B cell (primary cell): Measurements from ENCODE around the gene NOC2L. TPM values are rescaled to one million over a fixed set of nuclear protein-coding genes. Genes with fewer than 3 reads are reported as not detected.

Experiments used
- ATAC-seq: fragments of 200-7000 bp; cut with Tn5 transposase; one replicate; pipeline ENCODE4 v1.10.0; 2021; ENCODE audit warnings: low read depth, mild to moderate bottlenecking, moderate number of reproducible peaks, moderate library complexity
- CTCF ChIA-PET: fragments of 350-600 bp; sonication (Branson Sonifier 250); formaldehyde crosslinking; loops from one replicate; lab custom pipeline; 2021; ENCODE audit warnings: antibody characterized with exemption, inconsistent platforms; lab: Charles Lee
- POLR2A ChIA-PET: fragments of 350-600 bp; sonication (Branson Sonifier 250); formaldehyde crosslinking; loops from one replicate; lab custom pipeline; 2021; ENCODE audit warnings: antibody characterized with exemption; lab: Charles Lee
- DNase-seq: peaks from one replicate; pipeline ENCODE4 v3.0.0; 2013
- H2AFZ ChIP-seq: 2 replicates; pipeline ENCODE4 v1.6.1; 2012; ENCODE audit warnings: mild to moderate bottlenecking, low read depth, low read length; ENCODE audit not compliant: insufficient read depth, poor library complexity, severe bottlenecking
- H3K27ac ChIP-seq, 2 donors: 1 replicate in 1 of 2; 2 replicates in 1 of 2; pipeline ENCODE4 v1.5.1; 2012 to 2013; ENCODE audit warnings: low read length in 2 of 2, mild to moderate bottlenecking in 2 of 2, moderate library complexity in 1 of 2
- H3K27me3 ChIP-seq, 4 experiments: fragments of 200-600 bp in 1 of 4; sonication (generic) in 1 of 4; replicated peaks in 1 of 4; 1 replicate in 2 of 4; 2 replicates in 2 of 4; pipeline versions ENCODE4 v1.6.1 to v1.7.0; 2013 to 2016; ENCODE audit warnings: low read length in 3 of 4, mild to moderate bottlenecking in 2 of 4, mixed read lengths in 1 of 4, moderate library complexity in 1 of 4; ENCODE audit not compliant: insufficient read depth in 4 of 4, control insufficient read depth in 3 of 4; ENCODE audit errors: control extremely low read depth in 1 of 4
- H3K36me3 ChIP-seq, 2 experiments: replicated peaks in 1 of 2; 1 replicate in 1 of 2; 2 replicates in 1 of 2; pipeline versions ENCODE4 v1.6.1 to v1.7.1; 2013; ENCODE audit warnings: low read length in 1 of 2; ENCODE audit not compliant: insufficient read depth in 2 of 2, control insufficient read depth in 1 of 2; ENCODE audit errors: control extremely low read depth in 1 of 2, extremely low read depth in 1 of 2
- H3K4me1 ChIP-seq, 2 donors: fragments of 200-600 bp in 1 of 2; sonication (generic) in 1 of 2; 1 replicate in 1 of 2; 2 replicates in 1 of 2; pipeline versions ENCODE4 v1.5.1 to v1.6.1; 2013 to 2017; ENCODE audit warnings: low read length in 2 of 2; ENCODE audit not compliant: control insufficient read depth in 2 of 2, insufficient read depth in 2 of 2
- H3K4me2 ChIP-seq: replicated peaks from 2 replicates; pipeline ENCODE3; 2012; ENCODE audit warnings: mild to moderate bottlenecking, low read depth, low read length; ENCODE audit not compliant: poor library complexity, severe bottlenecking
- H3K4me3 ChIP-seq, 5 experiments: fragments of 200-600 bp in 1 of 5; sonication (generic) in 1 of 5; 1 replicate in 3 of 5; 2 replicates in 2 of 5; pipeline versions ENCODE4 v1.5.1 to v1.7.0; 2011 to 2016; ENCODE audit warnings: low read length in 4 of 5, mild to moderate bottlenecking in 4 of 5, low read depth in 2 of 5, control low read depth in 1 of 5, moderate library complexity in 1 of 5; ENCODE audit not compliant: insufficient read depth in 1 of 5; ENCODE audit errors: control extremely low read depth in 1 of 5, extremely low read depth in 1 of 5
- H3K79me2 ChIP-seq: fragments of 200-600 bp; sonication (generic); one replicate; pipeline ENCODE4 v1.6.0; 2016; ENCODE audit warnings: low read length; ENCODE audit not compliant: control insufficient read depth, insufficient read depth
- H3K9ac ChIP-seq: fragments of 200-600 bp; sonication (generic); 2 replicates; pipeline ENCODE4 v1.6.1; 2017; ENCODE audit warnings: mild to moderate bottlenecking, low read length, moderate library complexity
- H3K9me3 ChIP-seq, 3 donors: one replicate each; pipeline versions ENCODE4 v1.6.1 to v1.7.1; 2013; ENCODE audit warnings: low read length in 2 of 3; ENCODE audit not compliant: control insufficient read depth in 2 of 3, insufficient read depth in 1 of 3; ENCODE audit errors: control extremely low read depth in 1 of 3
- H4K20me1 ChIP-seq: 2 replicates; pipeline ENCODE4 v1.6.0; 2012; ENCODE audit warnings: mild to moderate bottlenecking, low read length; ENCODE audit not compliant: insufficient read depth, control insufficient read depth, poor library complexity, severe bottlenecking
- H3K27ac Mint-ChIP-seq: one replicate; pipeline ENCODE4 v1.8.0; 2021; ENCODE audit warnings: mixed read lengths
- H3K27me3 Mint-ChIP-seq: one replicate; pipeline ENCODE4 v1.8.0; 2021; ENCODE audit warnings: mixed read lengths
- H3K4me1 Mint-ChIP-seq: one replicate; pipeline ENCODE4 v1.8.0; 2021; ENCODE audit warnings: mixed read lengths
- H3K4me3 Mint-ChIP-seq: one replicate; pipeline ENCODE4 v1.8.0; 2021; ENCODE audit warnings: mixed read lengths
- H3K9me3 Mint-ChIP-seq: one replicate; pipeline ENCODE4 v1.8.0; 2022; ENCODE audit warnings: mixed read lengths; ENCODE audit not compliant: insufficient read depth
- EZH2 ChIP-seq: IDR thresholded peaks from 2 replicates; pipeline ENCODE4 v1.6.1; 2012; ENCODE audit warnings: borderline replicate concordance, low read depth, mild to moderate bottlenecking, moderate library complexity, low read length; ENCODE audit not compliant: insufficient read depth, poor library complexity, severe bottlenecking
- WGBS: methylation state at CpG from one replicate; pipeline ENCODE4 v1.1.5; 2013; ENCODE audit warnings: missing lambda C conversion rate; ENCODE audit not compliant: insufficient coverage; 5-methylcytosine and 5-hydroxymethylcytosine counted together
- intact Hi-C: fragments of 100-400 bp; cut with micrococcal nuclease; formaldehyde crosslinking; loops from one replicate; pipeline ENCODE4 v1.10.0; 2022
- polyA plus RNA-seq: library from polyadenylated mRNA; depleted of rRNA; stranded (reverse); fragments of >200 nt; gene quantifications from 2 replicates; pipeline ENCODE4 v1.2.3, GENCODE V29; 2012
- total RNA-seq, 2 donors: library from RNA; stranded (reverse); fragments of 120-200 nt in 1 of 2; gene quantifications; 1 replicate in 1 of 2; 2 replicates in 1 of 2; pipeline versions ENCODE4 v1.2.3 to v1.2.4, GENCODE V29; 2013 to 2022
- TF ChIP-seq, protein P1 (sequence below): fragments of 200-600 bp; IDR thresholded peaks from one replicate; pipeline ENCODE4 v1.8.0; 2022; ENCODE audit warnings: antibody characterized with exemption, mild to moderate bottlenecking

The NOC2L gene
- total and polyA plus RNA-seq, 2 donors (not counting 1 experiment from before 2014, with no cell fraction given): 48.0 to 64.1 TPM

- Mint-ChIP-seq H3K4me3 (peak within 1 kb of the TSS; percentile 88), H3K4me1 (peaks cover 14% of the 10 kb centered on the region), H3K27me3 (no peaks in the 10 kb centered on the region), H3K27ac (peak within 1 kb of the TSS; percentile 77), H3K9me3 (no peaks in the 10 kb centered on the region)
- POLR2A ChIA-PET: no interaction called here
- TF ChIP-seq EZH2: no peak
- TF ChIP-seq, protein P1, sequence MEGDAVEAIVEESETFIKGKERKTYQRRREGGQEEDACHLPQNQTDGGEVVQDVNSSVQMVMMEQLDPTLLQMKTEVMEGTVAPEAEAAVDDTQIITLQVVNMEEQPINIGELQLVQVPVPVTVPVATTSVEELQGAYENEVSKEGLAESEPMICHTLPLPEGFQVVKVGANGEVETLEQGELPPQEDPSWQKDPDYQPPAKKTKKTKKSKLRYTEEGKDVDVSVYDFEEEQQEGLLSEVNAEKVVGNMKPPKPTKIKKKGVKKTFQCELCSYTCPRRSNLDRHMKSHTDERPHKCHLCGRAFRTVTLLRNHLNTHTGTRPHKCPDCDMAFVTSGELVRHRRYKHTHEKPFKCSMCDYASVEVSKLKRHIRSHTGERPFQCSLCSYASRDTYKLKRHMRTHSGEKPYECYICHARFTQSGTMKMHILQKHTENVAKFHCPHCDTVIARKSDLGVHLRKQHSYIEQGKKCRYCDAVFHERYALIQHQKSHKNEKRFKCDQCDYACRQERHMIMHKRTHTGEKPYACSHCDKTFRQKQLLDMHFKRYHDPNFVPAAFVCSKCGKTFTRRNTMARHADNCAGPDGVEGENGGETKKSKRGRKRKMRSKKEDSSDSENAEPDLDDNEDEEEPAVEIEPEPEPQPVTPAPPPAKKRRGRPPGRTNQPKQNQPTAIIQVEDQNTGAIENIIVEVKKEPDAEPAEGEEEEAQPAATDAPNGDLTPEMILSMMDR: no peak
- Histone ChIP-seq H4K20me1 (peaks cover 35% of the 10 kb centered on the region), H3K4me2 (peak within 1 kb of the TSS; percentile 83), H3K36me3 (peaks cover 0 to 17% of the 10 kb centered on the region in 2 experiments), H3K4me3 (peak within 1 kb of the TSS in 4 of 5 experiments; percentile 40 to 93 (median 60)), H3K27me3 (no peaks in the 10 kb centered on the region), H3K27ac (peak within 1 kb of the TSS in 1 of 2 donors; percentile 64), H3K79me2 (peaks cover 21% of the 10 kb centered on the region), H3K9ac (peak within 1 kb of the TSS; percentile 98), H3K9me3 (no peaks in the 10 kb centered on the region), H2AFZ (peak within 1 kb of the TSS; percentile 98), H3K4me1 (peaks cover 24 to 39% of the 10 kb centered on the region in 2 donors)
- DNase-seq: peak; percentile 82
- intact Hi-C loops: no loop called here
- under 1% methylated on average over 109 of the region's 109 CpGs for WGBS
- CTCF ChIA-PET: no interaction called here
- peak; percentile 61 for ATAC-seq
These were observed 1.5 kb upstream of the NOC2L start, which contains the start of gene KLHL17 for GRCh38 chr1:960363-961131. TSS of gene KLHL17 (plus strand) at chr1:960584. CDS start at chr1:960694, 110 bp downstream.
